Right atrium auricular region (tissue), 2 donors: ENCODE results near the gene CASTOR1. TPM values are rescaled to one million over a fixed set of nuclear protein-coding genes. Genes with fewer than 3 reads are reported as not detected.
A peak's percentile ranks its signal among the peaks of the same experiment; 100 is the strongest.

Experiments used
- DNase-seq: peaks from one replicate; pipeline ENCODE4 v3.0.0-alpha.2; 2019; ENCODE audit warnings: low spot score
- H3K27ac ChIP-seq, 2 donors: fragments of 200-600 bp; sonication (generic); 1 replicate in 1 of 2; 2 replicates in 1 of 2; pipeline ENCODE4 v1.5.1; 2016 to 2019
- H3K27me3 ChIP-seq, 2 donors: fragments of 200-600 bp; sonication (generic); one replicate each; pipeline versions ENCODE4 v1.5.1 to v1.6.0; 2017 to 2019
- H3K36me3 ChIP-seq: fragments of 200-600 bp; sonication (generic); one replicate; pipeline ENCODE4 v1.5.1; 2016
- H3K4me1 ChIP-seq, 2 donors: fragments of 200-600 bp; sonication (generic); one replicate each; pipeline versions ENCODE4 v1.5.1 to v1.6.0; 2017 to 2019
- H3K4me3 ChIP-seq, 2 donors: fragments of 200-600 bp; sonication (generic); 1 replicate in 1 of 2; 2 replicates in 1 of 2; pipeline ENCODE4 v1.5.1; 2017 to 2019; ENCODE audit warnings: mild to moderate bottlenecking in 1 of 2, moderate library complexity in 1 of 2
- H3K9me3 ChIP-seq, 2 donors: fragments of 200-600 bp; sonication (generic); one replicate each; pipeline ENCODE4 v1.5.1; 2019
- CTCF ChIP-seq, 2 donors: fragments of 200-600 bp; sonication (generic); IDR thresholded peaks; one replicate each; pipeline ENCODE4 v1.5.1; 2019; ENCODE audit warnings: antibody characterized with exemption in 2 of 2
- total RNA-seq, 2 donors: library from RNA; depleted of rRNA; stranded (reverse); fragments of >200 nt; gene quantifications; one replicate each; pipeline ENCODE4 v1.1.0, GENCODE V29; 2016

CASTOR1 gene
- total RNA-seq, 2 donors from 2014 or later = 8.1 to 12.5 TPM

- H3K27me3 ChIP-seq = no peaks in the 10 kb centered on the region
- DNase-seq = peak; percentile 84
- H3K4me1 ChIP-seq = peaks cover 2 to 85% of the 10 kb centered on the region in 2 donors
- no peak overlapping the region for H3K4me3 ChIP-seq
- TF ChIP-seq CTCF (IDR thresholded peaks at IDR 0.05) = no peak
- no peaks in the 10 kb centered on the region for H3K9me3 ChIP-seq
- H3K36me3 ChIP-seq = no peaks in the 10 kb centered on the region
- peak overlapping the region; percentile 78 to 83 for H3K27ac ChIP-seq
Observed at GRCh38 chr22:30310881-30311771, 21.8 kb upstream of the CASTOR1 start.

GRCh38 chr22:30309951-30310741 is 20.8 kb upstream of the CASTOR1 start:
- Histone ChIP-seq H3K27me3 (no peaks in the 10 kb centered on the region), H3K4me3 (no peak overlapping the region), H3K9me3 (no peaks in the 10 kb centered on the region), H3K27ac (peak overlapping the region; percentile 78 to 83), H3K4me1 (peaks cover 2 to 89% of the 10 kb centered on the region in 2 donors), H3K36me3 (no peaks in the 10 kb centered on the region)
- DNase-seq = peak; percentile 80
- TF ChIP-seq CTCF (IDR thresholded peaks at IDR 0.05) = no peak

DNA sequence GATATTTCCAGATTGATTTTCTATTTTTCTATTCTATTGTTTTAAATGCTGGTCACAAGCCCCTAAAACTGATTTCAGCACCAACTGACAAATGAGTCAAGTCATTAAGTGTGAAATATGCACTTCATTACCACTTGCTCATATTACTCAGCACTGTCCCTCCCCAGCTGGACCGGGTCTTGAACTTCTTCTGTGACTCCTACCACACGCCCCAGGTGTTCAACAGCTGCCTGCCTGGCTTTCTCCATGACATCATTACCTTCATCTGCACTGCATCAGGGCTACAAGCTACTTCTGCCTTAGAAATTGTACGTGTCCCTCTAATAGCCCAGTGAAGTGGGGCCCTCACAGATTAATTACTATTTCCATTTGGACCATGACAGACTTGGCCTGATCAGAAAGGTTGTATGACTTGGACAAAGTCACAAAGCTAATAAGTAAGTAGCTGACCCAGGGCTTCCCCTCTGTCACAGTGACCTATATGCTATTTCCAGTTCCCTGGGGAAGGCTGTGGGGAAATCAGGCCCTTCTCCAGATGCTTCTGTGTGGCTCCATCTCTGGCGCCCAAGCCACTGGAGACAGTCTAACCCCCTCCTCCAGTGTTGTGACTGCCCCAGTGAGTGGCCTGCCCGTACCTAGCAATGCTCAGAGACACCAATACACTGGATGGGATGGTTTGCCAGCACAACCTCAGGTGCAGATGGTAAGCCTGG is 19.4 kb upstream of the CASTOR1 start:
- no peak for DNase-seq
- Histone ChIP-seq H3K36me3 (peaks cover under 1% of the 10 kb centered on the region), H3K27me3 (no peaks in the 10 kb centered on the region), H3K4me1 (peaks cover 2 to 96% of the 10 kb centered on the region in 2 donors), H3K9me3 (no peaks in the 10 kb centered on the region), H3K4me3 (no peak overlapping the region), H3K27ac (peak overlapping the region; percentile 8 to 83)
- no peak for TF ChIP-seq CTCF (IDR thresholded peaks at IDR 0.05)

GRCh38 chr22:30308093-30308492 is 18.8 kb upstream of the CASTOR1 start:
- Histone ChIP-seq H3K4me1 (peaks cover 2 to 99% of the 10 kb centered on the region in 2 donors), H3K4me3 (no peak overlapping the region), H3K27ac (peak overlapping the region in 1 of 2 donors; percentile 8)

More at GRCh38 chr22:30308093-30308492, 18.8 kb upstream of the CASTOR1 start:
- DNase-seq = no peak
- H3K9me3 ChIP-seq = no peaks in the 10 kb centered on the region
- no peaks in the 10 kb centered on the region for H3K27me3 ChIP-seq
- TF ChIP-seq CTCF (IDR thresholded peaks at IDR 0.05) = no peak
- peaks cover 7% of the 10 kb centered on the region for H3K36me3 ChIP-seq
